GM18508 (cell line): Measurements from ENCODE around the gene MAML3.

Source experiments
- ATAC-seq: cut with Tn5 transposase; IDR thresholded peaks from one replicate; pipeline ENCODE4 v1.9.1; 2021; ENCODE audit warnings: moderate number of reproducible peaks; ENCODE audit not compliant: insufficient read depth, unreplicated experiment

Gene MAML3

DNA sequence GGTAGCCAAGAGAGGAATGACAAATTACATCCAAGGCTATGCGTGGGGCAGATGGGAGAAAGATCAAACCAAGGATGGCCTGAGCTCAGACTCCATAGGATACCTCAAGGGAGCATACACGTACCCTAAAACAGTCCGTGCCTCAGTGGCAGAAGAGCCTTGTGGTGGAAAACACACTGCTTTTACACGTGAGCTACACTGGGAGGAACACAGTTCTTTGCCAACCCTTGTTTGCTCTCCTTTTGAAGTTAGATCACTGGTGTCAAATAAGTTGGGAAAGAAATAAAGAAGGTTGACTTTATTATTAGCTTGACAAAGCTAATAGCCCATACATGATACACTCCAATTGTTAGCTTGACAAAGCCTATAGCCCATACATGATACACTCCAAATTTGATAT is 346.5 kb downstream of the MAML3 start:
- ATAC-seq: no peak

DNA sequence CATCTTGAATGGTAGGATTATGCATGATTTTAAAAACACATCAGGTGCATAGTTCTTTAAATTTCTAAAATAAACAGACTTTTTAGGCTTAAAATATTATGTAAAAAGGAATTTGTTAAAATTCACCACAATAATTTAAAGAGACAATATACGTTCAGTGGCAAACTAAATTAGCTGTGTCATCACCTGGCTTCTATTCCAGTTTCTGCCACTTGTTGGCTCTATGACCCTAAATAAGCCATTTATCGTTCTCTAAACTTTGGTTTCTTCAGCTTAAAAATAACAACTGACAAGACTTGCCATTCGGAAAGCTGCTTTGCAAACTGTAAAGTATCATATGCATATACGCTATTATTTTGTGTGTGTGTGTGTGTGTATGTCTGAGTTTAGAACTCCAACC is 347.1 kb downstream of the MAML3 start:
- no peak for ATAC-seq

DNA sequence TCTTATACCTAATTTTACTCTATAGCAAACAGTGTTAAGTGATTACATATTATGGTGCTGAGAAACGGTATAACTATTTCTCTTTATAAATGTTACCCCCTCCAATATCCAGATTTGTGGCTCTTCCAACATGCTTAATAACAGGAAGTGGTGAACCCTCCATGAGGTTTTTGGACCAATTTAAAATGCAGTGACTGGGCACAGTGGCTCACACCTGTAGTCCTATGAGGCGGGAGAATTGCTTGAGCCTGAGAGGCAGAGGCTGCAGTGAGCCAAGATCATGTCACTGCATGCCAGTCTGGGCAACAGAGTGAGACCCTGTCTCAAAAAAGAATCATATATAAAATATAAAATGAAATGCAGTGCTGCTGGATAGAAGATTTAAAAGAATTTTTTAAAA is 351.1 kb downstream of the MAML3 start:
- no peak for ATAC-seq

DNA sequence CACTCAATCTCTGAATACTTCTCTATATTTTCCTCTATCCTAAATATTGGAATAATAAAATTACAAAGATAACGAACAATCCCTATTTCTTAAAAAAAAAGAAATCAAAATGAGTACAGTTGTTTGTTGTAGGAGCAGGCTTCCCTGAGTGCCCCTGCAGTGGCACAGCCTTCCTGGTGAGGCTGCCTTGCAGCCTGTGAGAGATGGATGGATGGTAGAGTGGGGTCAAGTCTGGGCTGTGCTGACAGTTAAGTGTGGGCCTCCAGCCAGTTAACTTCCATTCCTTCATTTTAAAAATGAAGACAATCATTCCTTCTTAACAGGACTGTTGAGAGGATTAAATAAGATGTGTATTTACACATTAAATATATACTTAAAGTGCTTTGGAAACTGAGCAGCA is 351.5 kb downstream of the MAML3 start:
- no peak for ATAC-seq

DNA sequence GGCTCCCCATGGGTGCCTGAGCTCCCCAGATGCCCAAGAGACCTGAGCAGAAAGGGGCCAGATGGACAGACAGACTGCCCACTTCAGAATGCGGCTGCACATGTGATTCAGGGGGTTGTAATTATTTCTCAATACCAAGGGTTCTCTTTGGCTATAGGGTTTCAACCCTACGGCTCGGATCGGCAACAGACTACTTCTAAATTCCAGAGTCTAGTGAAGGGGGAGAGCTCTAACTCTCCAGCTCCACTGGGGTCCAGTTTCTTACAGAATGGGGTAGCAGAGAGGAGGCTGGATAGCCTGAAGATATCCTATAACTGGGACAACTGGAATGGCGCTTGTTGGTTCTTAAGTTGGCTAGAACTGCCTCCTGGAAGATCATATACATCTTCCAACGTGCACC is 352.1 kb downstream of the MAML3 start:
- ATAC-seq: no peak

DNA sequence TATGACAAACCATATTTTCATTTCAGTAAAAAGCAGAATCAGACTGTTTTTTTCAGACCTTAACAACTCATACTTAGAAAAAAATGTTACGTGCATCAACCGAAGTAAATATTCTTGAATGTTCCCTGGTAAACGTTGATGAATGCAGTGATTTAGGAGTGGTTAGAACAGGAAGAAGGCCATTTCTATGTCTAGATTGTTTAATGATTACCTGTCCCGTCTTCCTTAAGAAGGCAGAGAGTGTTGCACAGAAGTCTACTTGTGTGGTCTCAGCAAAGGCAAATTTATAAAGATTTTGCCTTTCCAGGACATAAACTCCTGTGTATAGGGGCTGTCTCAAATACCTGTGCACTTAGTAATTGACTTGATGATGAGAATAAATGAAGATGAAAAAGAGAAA is 353.9 kb downstream of the MAML3 start:
- no peak for ATAC-seq

DNA sequence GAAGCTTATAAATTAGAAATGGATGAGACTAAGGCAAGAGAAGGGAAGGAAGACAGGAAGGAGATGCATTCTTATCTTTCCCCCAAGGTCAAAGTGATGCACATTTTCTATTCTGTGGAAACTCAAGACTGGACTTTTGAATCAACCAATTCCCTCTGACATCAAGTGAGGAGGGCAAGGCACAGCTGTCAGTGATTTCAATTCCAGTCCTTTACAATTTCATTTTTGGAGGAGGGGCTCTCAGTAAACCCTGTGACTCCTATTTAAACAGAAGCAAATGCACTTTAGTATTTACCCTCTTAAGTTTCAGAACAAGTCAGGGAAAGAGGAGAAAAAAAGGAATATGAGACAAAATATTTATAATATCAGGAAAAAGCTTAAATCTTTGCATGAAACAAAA is 354.4 kb downstream of the MAML3 start:
- no peak for ATAC-seq

DNA sequence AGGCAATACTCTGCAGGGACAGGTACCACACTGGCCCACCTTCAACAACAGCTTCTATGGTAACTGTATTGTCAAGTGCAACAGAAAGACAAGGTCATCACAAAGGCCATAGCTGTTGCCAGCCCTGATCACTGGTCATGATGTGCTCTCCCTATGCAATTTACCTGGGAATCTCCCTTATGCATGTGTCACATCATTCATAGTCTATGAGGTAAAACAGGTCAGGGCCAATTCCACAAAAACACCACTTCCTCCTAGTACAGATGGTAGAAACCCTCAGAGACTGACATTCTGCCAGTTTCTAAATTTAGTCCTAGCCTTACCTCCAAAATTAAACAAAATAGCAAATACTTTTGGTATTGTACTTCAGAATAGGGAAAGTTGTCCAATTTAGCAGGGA is 355.5 kb downstream of the MAML3 start:
- no peak for ATAC-seq

DNA sequence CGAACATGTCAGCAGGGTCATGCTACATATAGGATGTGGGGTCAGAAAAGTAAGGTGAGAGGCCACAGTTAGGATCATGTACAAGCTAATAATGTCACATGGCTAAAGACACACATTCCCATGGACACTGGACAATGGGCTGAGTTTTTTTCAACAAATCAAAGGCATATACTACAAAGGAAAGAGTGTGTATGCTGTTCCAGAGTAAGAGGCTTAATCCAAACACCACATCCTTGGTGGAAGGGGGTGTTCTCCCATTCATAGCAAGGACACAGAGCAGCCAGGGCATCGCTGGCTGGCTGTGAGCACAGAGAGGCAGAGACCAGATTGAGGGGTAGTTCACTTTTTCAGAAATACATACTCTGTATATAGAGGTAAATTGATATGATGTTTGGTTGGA is 356.7 kb downstream of the MAML3 start:
- ATAC-seq: no peak

DNA sequence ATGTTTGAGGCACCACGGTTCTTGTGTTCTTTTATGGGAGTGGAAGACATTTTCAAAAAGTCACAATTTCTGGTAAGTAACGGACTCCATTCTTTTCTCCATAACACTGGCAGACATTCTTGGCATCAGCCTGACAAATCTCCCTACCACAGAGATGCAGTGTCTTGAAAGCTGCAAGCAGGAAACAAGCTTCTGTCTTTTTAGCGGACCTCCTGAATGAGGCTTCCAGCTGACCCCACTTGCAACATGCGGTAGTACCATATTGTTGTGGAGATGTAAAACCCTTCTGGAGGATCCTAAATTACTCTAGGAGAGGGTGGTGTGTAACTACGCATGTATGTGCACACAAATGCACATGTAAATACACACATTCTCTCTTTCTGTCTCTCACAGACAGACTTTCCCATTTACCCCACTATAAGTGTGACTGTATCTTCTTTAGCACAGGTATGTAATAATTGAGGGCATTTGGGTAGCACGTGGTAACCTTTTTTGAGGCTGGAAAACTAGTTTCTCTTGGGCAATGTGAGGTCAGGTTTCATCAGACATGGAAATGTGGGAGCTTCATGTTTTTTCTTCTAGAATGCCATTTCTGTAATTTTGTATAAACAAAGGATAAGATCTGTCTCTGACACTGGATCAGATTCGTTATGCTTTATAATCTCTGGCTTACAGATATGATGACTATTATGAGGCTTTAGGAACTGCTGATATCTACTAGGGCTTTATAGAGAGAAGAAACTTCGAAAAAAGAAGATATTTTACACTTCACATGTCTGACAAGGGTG is 358.3 kb downstream of the MAML3 start:
- ATAC-seq: no peak

DNA sequence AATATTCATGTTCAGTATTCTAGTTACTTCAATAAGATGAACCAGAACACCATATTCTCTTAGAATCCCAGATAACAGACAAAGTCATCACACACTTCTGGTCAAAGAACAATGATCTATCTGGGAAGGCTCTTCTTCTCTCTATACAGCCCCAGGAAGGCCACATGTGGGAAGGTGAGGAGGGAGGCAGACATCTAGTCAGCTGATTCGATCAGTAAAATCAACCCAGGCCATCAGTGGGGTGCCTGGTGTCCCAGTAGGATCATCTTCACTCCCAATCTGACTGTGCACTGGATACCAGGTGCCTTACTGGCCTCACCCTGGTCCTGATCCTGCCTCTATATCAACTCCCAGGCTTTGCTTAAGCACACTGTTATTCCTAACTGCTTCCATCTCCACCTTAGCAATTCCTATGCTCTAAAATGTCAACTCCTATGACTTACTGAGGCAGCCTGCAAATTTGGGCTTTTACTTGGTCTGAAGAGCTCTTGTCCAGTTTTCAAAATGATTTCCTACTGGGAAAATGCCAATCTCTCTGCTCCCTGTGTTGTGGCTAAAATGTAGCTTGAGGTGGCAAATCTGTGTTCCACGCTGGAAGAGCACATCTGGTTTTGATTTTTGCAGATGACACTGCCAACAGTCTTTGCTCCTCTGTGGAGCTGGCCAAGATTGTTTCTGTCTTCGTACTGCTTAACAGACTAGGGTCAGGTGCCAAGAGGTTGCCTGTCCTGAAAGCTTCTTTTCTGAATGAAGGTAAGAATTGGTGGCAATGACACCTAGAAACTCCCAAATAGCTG is 359.6 kb downstream of the MAML3 start:
- ATAC-seq: no peak

DNA sequence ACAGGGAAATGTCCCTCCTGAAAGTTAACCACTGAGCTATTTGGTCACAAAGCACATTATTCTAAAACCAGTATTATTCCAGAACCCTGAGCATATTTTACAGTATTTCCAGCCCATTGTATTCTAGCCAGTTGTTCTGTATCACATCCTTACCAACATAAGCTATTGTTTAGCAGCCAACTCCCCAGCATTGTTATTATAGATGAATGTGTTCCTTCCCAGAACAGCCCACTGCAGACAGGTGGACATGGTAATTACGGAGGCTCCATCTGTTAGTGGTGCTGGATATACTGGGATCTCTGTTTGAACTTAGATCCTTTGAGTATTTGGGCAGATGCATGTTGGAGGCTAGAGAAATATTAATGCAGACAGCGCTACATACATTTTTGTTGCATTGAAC is 362.3 kb downstream of the MAML3 start:
- ATAC-seq: no peak

DNA sequence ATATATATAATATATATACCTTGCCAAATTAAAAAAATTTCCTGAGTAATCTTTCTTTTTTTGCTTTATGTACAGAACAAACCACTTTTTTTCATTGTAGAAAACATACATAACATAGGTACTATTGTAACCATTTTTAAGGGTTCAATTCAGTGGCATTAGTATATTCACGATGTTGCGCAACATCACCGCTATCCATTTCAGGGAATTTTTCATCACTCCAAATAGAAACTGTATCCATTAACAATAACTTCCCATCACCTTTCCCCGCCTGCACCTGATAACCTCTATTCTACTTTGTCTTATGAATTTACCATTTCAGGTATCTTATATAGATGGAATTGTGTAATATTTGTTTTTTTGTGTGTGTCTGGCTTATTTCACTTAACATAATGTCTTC is 363.7 kb downstream of the MAML3 start:
- ATAC-seq: no peak

DNA sequence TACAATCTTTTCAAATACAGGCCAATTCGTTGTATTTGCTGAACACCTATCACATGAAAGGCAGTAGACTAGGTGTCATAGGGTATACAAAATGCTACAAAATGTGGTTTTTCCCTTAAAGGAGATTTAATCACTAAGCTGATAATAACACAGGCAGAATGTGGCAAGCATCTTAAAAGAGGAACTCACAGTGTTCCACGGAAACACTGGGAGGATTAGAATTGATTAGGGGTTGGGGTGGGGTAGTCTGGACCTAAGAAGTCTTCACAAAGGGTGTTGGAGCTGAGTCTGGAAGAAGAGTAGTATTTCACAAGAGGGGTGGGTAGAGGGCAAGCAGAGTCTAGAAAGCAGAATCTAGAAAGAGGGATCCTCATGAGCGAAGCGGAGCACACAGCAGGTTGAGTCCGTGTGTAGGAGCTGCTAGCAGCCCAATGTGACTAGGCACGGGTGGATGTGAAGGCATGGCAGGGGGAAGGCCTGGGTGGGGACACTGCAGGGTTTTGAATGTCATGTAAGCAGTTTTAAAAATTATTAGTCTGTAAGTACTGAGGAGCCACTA is 364.8 kb downstream of the MAML3 start:
- no peak for ATAC-seq

DNA sequence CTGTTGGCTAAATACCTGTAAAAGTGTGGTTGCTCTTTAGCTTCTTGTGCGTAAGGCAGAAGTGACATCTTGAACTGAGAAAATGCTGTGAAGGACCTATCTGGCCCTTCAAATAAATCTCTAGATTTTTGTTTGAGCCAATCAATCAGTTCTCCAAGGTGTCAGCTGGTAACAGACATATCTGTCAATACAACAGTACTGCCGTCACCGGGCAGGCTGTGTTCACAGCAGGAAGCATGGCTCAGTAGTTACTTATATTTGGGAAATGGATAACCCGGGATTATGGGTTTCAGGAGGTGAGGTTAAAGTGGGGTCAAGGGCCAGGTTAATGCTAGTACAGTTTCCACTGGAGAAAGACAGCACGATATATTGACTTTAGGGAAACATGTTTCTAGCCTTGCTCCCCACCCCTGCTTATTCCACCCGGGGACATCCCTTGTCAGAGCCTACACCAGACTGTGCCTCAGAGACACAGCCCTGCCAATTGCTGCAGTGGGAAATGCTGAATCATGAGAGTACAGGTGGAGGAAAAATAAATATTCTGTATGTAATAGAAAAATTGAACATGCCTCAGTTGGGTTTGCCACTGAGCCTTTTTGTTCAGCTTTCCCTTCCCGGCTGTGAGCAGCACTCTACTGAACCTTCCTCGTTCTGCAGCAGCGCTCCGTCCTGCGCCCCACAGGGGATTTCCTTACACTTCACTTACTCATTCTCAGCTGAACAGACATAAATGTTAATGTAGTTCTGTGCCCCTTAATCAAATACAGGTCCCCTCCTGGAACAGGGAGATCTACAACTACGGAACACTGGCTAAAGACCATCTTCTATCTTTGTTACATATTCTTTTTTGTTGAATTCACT is 367.3 kb downstream of the MAML3 start:
- no peak for ATAC-seq

DNA sequence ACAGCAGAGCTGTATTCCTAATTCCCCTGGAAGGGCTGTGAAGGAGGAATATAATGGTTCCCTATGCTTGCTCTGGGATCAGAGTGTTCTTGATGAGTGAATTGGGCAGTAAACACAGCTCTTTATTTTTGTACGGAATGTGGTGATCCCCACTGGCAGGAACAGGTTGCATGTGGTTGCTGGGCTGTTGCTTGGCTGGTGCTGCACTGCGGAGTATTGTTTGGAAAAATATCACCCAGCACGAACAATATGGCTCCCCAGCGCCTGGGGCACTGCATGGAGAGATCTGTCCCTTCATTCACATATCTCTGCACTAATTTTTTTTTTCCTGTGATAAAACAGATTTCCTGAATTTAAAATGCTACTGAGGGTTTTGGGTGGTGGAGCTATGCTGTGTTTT is 368.6 kb downstream of the MAML3 start:
- ATAC-seq: no peak

DNA sequence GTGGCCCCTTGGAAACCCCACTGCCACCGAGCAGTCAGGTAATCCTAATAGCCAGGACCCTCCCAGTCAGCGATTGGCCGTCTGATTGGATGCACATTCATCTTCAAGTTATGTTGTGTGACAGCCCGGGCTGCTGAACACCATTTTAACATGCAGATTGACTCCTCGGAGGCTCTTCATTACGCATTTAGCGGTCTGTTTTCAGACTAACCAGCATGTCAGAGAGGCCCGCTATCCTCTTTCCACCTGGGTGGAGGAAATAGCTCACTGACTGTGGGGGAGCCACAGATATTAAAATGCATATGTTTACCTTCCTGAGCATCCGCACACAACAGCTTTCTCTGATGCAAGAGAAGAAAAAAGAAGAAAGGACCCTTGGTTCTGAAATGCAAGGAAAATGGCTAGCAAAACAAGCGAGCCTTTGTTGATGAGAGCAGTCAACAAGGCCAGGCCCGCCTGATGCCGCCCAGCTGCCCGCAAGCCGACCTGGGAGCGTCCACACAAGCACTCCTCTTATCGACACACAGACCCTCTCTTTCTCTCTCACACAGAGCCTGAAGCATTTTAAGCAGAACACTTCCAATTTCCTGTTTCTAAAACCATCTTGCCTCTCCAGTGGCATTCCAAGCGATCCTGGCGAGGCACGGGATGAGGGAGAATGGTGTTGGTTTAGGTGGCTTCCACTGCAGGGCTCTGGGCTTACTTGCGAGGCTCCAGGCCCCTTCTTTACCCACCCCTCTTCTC is 370.1 kb downstream of the MAML3 start:
- no peak for ATAC-seq

DNA sequence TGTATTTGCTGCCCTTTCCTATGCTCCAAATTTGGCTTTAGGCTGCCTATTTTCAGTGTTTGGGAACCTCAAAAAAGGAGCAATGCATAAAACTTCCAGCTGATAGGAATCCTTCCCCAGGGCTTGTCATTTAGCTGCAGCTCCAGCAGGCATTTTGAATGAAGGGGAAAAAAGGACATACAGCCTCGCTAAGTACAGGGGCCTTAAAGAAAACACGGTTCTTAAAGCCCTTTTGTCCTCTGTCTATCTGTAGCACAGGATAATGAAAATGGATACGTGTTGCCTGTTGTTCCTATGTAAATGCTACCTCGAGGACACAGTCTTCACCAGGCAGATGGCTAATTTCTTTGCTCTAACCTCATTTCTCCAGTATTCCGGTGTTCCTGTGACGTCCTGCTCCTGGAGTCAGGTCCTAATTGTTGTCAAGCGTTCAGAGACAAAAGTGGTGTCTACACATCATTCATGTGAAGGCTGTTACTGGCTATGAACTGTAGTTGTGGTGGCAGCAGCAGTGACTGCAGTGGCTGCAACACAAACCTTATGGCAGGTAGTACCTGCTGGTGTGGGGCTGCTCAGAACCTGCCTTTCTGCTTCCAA is 371.0 kb downstream of the MAML3 start:
- ATAC-seq: no peak

DNA sequence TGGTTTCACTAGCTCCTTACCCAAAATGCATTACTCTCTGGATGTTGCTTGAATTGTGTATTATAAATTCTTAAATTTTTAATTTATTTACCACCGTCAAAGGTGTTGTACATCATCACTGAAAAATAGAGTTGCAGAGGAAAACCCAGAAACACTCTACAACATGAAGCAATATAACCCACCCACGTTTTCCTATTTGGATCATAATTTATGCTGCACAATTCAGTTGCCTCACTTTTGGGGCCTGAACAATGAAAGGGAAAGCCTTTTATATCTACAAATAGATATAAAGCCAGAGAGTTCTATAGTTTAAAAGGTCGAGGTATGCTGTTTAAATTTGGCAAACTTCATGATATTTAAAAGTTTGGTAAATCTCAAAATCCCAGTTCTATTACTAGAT is 372.9 kb downstream of the MAML3 start:
- no peak for ATAC-seq

DNA sequence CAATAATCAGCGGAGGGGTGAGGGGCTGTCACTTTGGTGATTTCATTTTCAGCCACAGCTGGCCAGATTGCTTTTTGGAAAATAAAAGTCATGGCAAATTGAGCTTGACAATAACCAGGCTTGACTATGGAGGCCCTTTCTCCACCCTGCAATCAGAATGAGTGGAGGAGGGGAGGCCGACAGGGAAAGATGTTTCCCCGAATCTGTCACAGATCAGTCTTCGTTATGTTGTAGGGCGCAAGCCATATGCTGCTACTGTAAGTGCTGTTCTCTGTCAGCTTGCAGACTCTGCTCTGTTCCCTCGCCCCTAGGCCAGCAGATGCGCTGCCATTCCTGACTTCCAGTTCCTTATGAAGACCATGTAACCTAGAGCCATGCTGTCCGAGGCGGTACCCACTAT is 374.3 kb downstream of the MAML3 start:
- ATAC-seq: no peak
